ENCODE measurements around the gene BCOR. TPM values are rescaled to one million over a fixed set of nuclear protein-coding genes. Genes with fewer than 3 reads are reported as not detected.

Gene BCOR
- total and polyA plus RNA-seq, 11 donors: 6.7 to 40.1 (median 17.9) TPM

DNA sequence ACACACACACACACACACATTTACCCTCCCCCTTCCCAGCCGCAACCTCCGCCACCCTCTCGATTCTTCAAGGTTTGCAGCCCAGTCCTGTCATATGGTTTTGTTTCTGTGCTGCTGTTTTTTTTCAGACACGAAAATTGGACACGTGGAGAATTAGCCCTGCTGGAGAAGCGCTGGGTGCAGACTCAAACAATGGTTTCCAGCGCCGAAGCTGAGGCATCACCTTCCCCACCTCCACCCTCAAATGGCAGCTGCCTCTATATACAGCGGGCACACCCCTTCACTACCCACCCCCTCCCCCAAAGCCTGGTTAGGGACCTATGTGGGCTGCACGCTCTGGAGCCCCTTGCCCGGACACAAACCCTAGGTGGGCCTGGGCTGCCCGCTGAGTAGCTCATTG lies 87.9 kb downstream of the BCOR start:
- WGBS, 4 donors: 38 to 70% (median 57%) methylated on average over 12 of the region's 12 CpGs
- H3K4me1 ChIP-seq: peaks cover 0 to 77% (median 18%) of the 10 kb centered on the region in 12 donors
- H3K4me3 ChIP-seq: no peak overlapping the region
- H3K27me3 ChIP-seq: peaks cover 0 to 89% (median 0%) of the 10 kb centered on the region in 9 donors
- no peak for ATAC-seq
- DNase-seq: no peak
- TF ChIP-seq POLR2A (IDR thresholded peaks at IDR 0.05): no peak
- TF ChIP-seq, protein P1, sequence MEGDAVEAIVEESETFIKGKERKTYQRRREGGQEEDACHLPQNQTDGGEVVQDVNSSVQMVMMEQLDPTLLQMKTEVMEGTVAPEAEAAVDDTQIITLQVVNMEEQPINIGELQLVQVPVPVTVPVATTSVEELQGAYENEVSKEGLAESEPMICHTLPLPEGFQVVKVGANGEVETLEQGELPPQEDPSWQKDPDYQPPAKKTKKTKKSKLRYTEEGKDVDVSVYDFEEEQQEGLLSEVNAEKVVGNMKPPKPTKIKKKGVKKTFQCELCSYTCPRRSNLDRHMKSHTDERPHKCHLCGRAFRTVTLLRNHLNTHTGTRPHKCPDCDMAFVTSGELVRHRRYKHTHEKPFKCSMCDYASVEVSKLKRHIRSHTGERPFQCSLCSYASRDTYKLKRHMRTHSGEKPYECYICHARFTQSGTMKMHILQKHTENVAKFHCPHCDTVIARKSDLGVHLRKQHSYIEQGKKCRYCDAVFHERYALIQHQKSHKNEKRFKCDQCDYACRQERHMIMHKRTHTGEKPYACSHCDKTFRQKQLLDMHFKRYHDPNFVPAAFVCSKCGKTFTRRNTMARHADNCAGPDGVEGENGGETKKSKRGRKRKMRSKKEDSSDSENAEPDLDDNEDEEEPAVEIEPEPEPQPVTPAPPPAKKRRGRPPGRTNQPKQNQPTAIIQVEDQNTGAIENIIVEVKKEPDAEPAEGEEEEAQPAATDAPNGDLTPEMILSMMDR (IDR thresholded peaks at IDR 0.05): no peak
- H3K36me3 ChIP-seq: no peaks in the 10 kb centered on the region
- intact Hi-C loops (cut with DNase I): loop anchor here (5.0 to 10.0 kb wide), 22 partner anchors 75 to 275 kb away; partner anchors contain the start of gene BCOR (in 1 of the 10)
- H3K27ac ChIP-seq: no peak overlapping the region
- no peaks in the 10 kb centered on the region for H3K9me3 ChIP-seq

DNA sequence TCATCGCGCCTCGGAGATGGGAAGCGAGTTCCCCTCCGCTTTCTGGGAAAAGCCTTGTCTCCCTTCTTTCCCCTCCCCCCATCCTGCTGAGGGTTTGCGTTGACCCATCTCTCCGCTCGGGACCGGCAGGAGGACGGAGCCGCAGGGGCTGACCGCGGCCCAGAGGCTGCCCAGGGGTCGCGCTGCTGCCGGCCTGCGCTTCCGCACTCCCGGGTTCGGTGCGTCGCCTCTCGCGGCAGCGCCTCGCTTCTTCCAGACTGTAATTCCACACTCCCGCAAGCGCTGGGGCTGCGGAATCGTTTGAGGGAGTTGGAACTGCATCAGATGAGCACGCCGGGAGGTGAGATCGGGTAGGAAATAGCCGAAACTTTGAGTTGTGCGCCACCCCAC lies 88.3 kb downstream of the BCOR start:
- Histone ChIP-seq H3K27ac (peak overlapping the region in 2 of 12 donors; percentile 41 to 48), H3K4me3 (peak overlapping the region in 10 of 12 donors; percentile 8 to 44 (median 28)), H3K9me3 (no peaks in the 10 kb centered on the region), H3K27me3 (peaks cover 0 to 91% (median 0%) of the 10 kb centered on the region in 9 donors), H3K4me1 (peaks cover 0 to 73% (median 18%) of the 10 kb centered on the region in 12 donors), H3K36me3 (no peaks in the 10 kb centered on the region)
- 13 to 33% (median 25%) methylated on average over 21 to 35 of the region's 35 CpGs for WGBS, 4 donors
- intact Hi-C loops (cut with DNase I): loop anchor here in 3 of 10 donors (10.0 kb wide), 3 partner anchors 75 to 185 kb away; no protein-coding TSS in a partner anchor
- DNase-seq (no peak), ATAC-seq (no peak)
- TF ChIP-seq, protein P1 (IDR thresholded peaks at IDR 0.05): no peak
- no peak for TF ChIP-seq POLR2A (IDR thresholded peaks at IDR 0.05)

DNA sequence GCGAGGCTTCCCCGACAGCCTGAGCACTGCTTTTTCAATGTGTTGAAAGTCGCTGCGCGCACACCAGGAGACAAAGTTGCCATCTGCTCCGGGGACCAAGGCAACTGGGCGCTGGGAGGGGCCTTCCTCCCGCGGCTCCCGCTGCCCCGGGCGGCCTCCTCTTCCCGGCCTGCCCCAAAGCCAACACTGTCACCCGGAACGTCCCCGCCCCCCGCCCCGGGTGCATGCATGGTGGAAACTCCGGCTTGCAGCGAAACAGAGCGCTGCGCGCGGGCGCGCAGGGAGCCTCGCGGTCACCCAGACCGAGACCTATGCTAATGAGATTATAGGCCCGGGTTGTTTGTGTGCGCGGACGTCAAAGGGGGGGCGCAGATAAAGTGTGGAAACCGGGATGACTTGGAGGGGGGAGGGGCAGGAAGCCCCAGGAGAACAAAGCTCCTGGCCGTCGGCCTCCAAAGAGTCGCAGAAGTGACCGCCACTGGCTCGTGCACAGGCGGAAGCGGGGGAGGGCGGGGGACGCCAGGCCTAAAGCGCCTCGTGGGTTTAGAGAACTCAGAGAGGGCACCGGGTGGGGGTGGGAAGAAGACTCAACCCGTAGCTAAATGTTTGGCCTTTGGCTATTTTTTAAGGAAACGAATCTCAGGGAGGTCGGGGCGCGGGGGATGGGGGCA lies 88.8 kb downstream of the BCOR start:
- TF ChIP-seq POLR2A (IDR thresholded peaks at IDR 0.05): no peak
- TF ChIP-seq, protein P1 (IDR thresholded peaks at IDR 0.05): no peak
- intact Hi-C loops (cut with DNase I): loop anchor here in 3 of 10 donors (10.0 kb wide), 3 partner anchors 74 to 184 kb away; no protein-coding TSS in a partner anchor
- DNase-seq: peak; percentile 58 to 78 (median 67)
- Histone ChIP-seq H3K27ac (peak overlapping the region in 5 of 12 donors; percentile 2 to 48 (median 13)), H3K36me3 (no peaks in the 10 kb centered on the region), H3K4me1 (peaks cover 0 to 68% (median 18%) of the 10 kb centered on the region in 12 donors), H3K9me3 (no peaks in the 10 kb centered on the region), H3K27me3 (peaks cover 0 to 93% (median 0%) of the 10 kb centered on the region in 9 donors), H3K4me3 (peak overlapping the region in 10 of 12 donors; percentile 8 to 44 (median 28))
- ATAC-seq: peak in 3 of 4 donors; percentile 1 to 23 (median 2)
- 2 to 4% (median 3%) methylated on average over 31 to 52 of the region's 52 CpGs for WGBS, 4 donors

Data from heart left ventricle (tissue), 16 donors.